A549 (cell line): ENCODE measurements around the gene TP73. TPM values are rescaled to one million over a fixed set of nuclear protein-coding genes. Genes with fewer than 3 reads are reported as not detected.

ENCODE experiments used
- ATAC-seq, 2 experiments: fragments of 200-7000 bp in 1 of 2; fragments of >200 bp in 1 of 2; cut with Nextera tagmentation in 1 of 2; cut with Tn5 transposase in 1 of 2; 3 replicates each; pipeline versions ENCODE4 v1.8.0 to v1.9.1; 2018 to 2020; ENCODE audit warnings: mild to moderate bottlenecking in 1 of 2, moderate library complexity in 1 of 2
- CTCF ChIA-PET: fragments of 300-600 bp; sonication (Branson Sonifier 250); formaldehyde crosslinking; extraction: SDS; loops from one replicate; lab custom pipeline; 2021; ENCODE audit warnings: antibody characterized with exemption, inconsistent platforms; lab: Yijun Ruan, JAX
- POLR2A ChIA-PET: fragments of 350-600 bp; formaldehyde crosslinking; extraction: SDS; loops from one replicate; lab custom pipeline; 2021; ENCODE audit warnings: antibody characterized with exemption, inconsistent platforms; lab: Yijun Ruan, JAX
- DNase-seq, 2 experiments: peaks; one replicate each; pipeline versions ENCODE4 v3.0.0 to v3.0.0-alpha.2; 2011 to 2016; ENCODE audit warnings: low read depth in 1 of 2, low spot score in 1 of 2
- FAIRE-seq: peaks from 2 replicates; lab custom pipeline; 2011; peaks lifted over from hg19 to GRCh38; lab: Jason Lieb, UNC
- H3K27ac ChIP-seq, 2 experiments: fragments of >200 bp; sonication (Bioruptor Twin); formaldehyde crosslinking; 3 replicates each; pipeline ENCODE4 v1.5.1; 2016 to 2017
- H3K4me1 ChIP-seq: fragments of >200 bp; sonication (Bioruptor Twin); formaldehyde crosslinking; 3 replicates; pipeline ENCODE4 v1.6.1; 2016
- H3K4me2 ChIP-seq: fragments of >200 bp; sonication (Bioruptor Twin); formaldehyde crosslinking; 3 replicates; pipeline ENCODE4 v1.6.1; 2016
- H3K4me3 ChIP-seq: fragments of >200 bp; sonication (Bioruptor Twin); formaldehyde crosslinking; 3 replicates; pipeline ENCODE4 v1.5.1; 2016
- H3K9me3 ChIP-seq: fragments of >200 bp; sonication (Bioruptor Twin); formaldehyde crosslinking; 3 replicates; pipeline ENCODE4 v1.6.1; 2016
- BCL3 ChIP-seq: fragments of >200 bp; sonication (Bioruptor Twin); formaldehyde crosslinking; IDR thresholded peaks from 3 replicates; pipeline ENCODE4 v1.6.1; 2016
- CBX8 ChIP-seq: fragments of 200-600 bp; sonication (generic); IDR thresholded peaks from 2 replicates; pipeline ENCODE4 v1.6.1; 2016
- CTCF ChIP-seq: fragments of >200 bp; sonication (Bioruptor Twin); formaldehyde crosslinking; IDR thresholded peaks from 3 replicates; pipeline ENCODE4 v1.5.1; 2016
- FOSL2 ChIP-seq, 2 experiments: fragments of 450-650 bp in 1 of 2; fragments of >200 bp in 1 of 2; sonication (Bioruptor Twin) in 1 of 2; formaldehyde crosslinking; IDR thresholded peaks; 2 replicates each; pipeline versions ENCODE4 v1.5.0 to v1.6.1; 2016 to 2020; ENCODE audit warnings: mild to moderate bottlenecking in 1 of 2, moderate library complexity in 1 of 2
- GATA3 ChIP-seq: IDR thresholded peaks from 2 replicates; pipeline ENCODE4 v1.6.1; 2012; ENCODE audit warnings: borderline replicate concordance
- HDAC2 ChIP-seq: fragments of 200-600 bp; sonication (generic); IDR thresholded peaks from 2 replicates; pipeline ENCODE4 v1.6.1; 2016
- HEYL ChIP-seq: fragments of 250-450 bp; sonication (Bioruptor Pico); IDR thresholded peaks from 2 replicates; pipeline ENCODE4 v1.8.0; 2021; ENCODE audit warnings: mild to moderate bottlenecking, moderate library complexity
- MAX ChIP-seq: IDR thresholded peaks from 2 replicates; pipeline ENCODE4 v1.6.1; 2012
- MYC ChIP-seq: IDR thresholded peaks from 2 replicates; pipeline ENCODE4 v1.6.1; 2012; ENCODE audit warnings: mild to moderate bottlenecking, inconsistent platforms, low read length, improper control_type of control experiment, borderline replicate concordance
- NPAS2 ChIP-seq: fragments of 250-450 bp; sonication (Bioruptor Pico); IDR thresholded peaks from 2 replicates; pipeline ENCODE4 v1.8.0; 2022; ENCODE audit warnings: mild to moderate bottlenecking, moderate library complexity, borderline replicate concordance
- NR3C1 ChIP-seq: fragments of >200 bp; sonication (Bioruptor Twin); formaldehyde crosslinking; IDR thresholded peaks from 3 replicates; pipeline ENCODE4 v1.6.1; 2017
- POLR2A ChIP-seq: IDR thresholded peaks from 2 replicates; pipeline ENCODE4 v1.6.1; 2012; ENCODE audit warnings: mild to moderate bottlenecking, low read length
- REST ChIP-seq: fragments of 200-600 bp; sonication (generic); IDR thresholded peaks from 2 replicates; pipeline ENCODE4 v1.6.1; 2016; ENCODE audit warnings: antibody characterized with exemption, mild to moderate bottlenecking, moderate library complexity
- RFX5 ChIP-seq: fragments of 450-650 bp; IDR thresholded peaks from 2 replicates; pipeline ENCODE4 v1.7.1; 2014; ENCODE audit warnings: antibody characterized with exemption, mild to moderate bottlenecking, moderate library complexity
- SREBF2 ChIP-seq: fragments of 450-650 bp; IDR thresholded peaks from 2 replicates; pipeline ENCODE4 v1.6.1; 2014; ENCODE audit warnings: mild to moderate bottlenecking, moderate library complexity
- TFCP2L1 ChIP-seq: fragments of 250-450 bp; sonication (Bioruptor Pico); IDR thresholded peaks from 2 replicates; pipeline ENCODE4 v1.5.0; 2021; ENCODE audit warnings: mild to moderate bottlenecking
- TP53 ChIP-seq: fragments of 250-450 bp; sonication (Bioruptor Pico); IDR thresholded peaks from 2 replicates; pipeline ENCODE4 v1.5.0; 2021; ENCODE audit warnings: mild to moderate bottlenecking, moderate library complexity
- USF2 ChIP-seq: fragments of 450-650 bp; IDR thresholded peaks from 2 replicates; pipeline ENCODE4 v1.6.1; 2014; ENCODE audit warnings: antibody characterized with exemption
- ZSCAN20 ChIP-seq: fragments of 250-450 bp; sonication (Bioruptor Pico); IDR thresholded peaks from 2 replicates; pipeline ENCODE4 v1.8.0; 2022; ENCODE audit warnings: mild to moderate bottlenecking, moderate library complexity
- WGBS: methylation state at CpG from one replicate; pipeline ENCODE4 v1.1.6; 2017; ENCODE audit errors: missing lambda C conversion rate; 5-methylcytosine and 5-hydroxymethylcytosine counted together
- polyA plus RNA-seq, 4 experiments: library from polyadenylated mRNA; depleted of rRNA in 3 of 4; stranded (reverse); fragments of >200 nt; fragmentation: RNase III in 1 of 4; extraction: RNeasy Plus Mini Kit Qiagen cat#74134 plus additional on column Dnase treatment in 1 of 4; gene quantifications; 2 replicates in 3 of 4; 3 replicates in 1 of 4; pipeline ENCODE4 v1.2.3, GENCODE V29; 2011 to 2017

TP73 gene
- polyA plus RNA-seq, 2 of the 4 experiments (the other 2 are of a cell fraction), result 0.01 to 0.25 TPM

GRCh38 chr1:3718764-3719163 is 66.4 kb downstream of the TP73 start (continued):
- TF ChIP-seq BCL3 (no peak), CTCF (no peak), HDAC2 (no peak), SREBF2 (no peak), FOSL2 (IDR thresholded peaks at IDR 0.05) (no peak), FOSL2 (CRISPR knock-in tag; IDR thresholded peaks at IDR 0.05) (no peak)

GRCh38 chr1:3721955-3722465 is 69.7 kb downstream of the TP73 start:
- POLR2A ChIA-PET, result no interaction called here
- FAIRE-seq, result no peak
- Histone ChIP-seq H3K27ac (no peak overlapping the region), H3K9me3 (no peaks in the 10 kb centered on the region), H3K4me2 (no peak overlapping the region), H3K4me1 (no peaks in the 10 kb centered on the region), H3K4me3 (no peak overlapping the region)
- DNase-seq, result no peak
- no peak for TF ChIP-seq HDAC2
- no peak for TF ChIP-seq BCL3
- no peak for TF ChIP-seq POLR2A
- no peak for TF ChIP-seq SREBF2
- TF ChIP-seq REST, result no peak
- TF ChIP-seq USF2, result no peak
- TF ChIP-seq RFX5, result no peak
- no peak for TF ChIP-seq HEYL (CRISPR knock-in tag)
- no peak for TF ChIP-seq MYC
- no peak for TF ChIP-seq NPAS2 (CRISPR knock-in tag)
- no peak for TF ChIP-seq FOSL2 (IDR thresholded peaks at IDR 0.05)
- TF ChIP-seq FOSL2 (CRISPR knock-in tag; IDR thresholded peaks at IDR 0.05), result no peak
- TF ChIP-seq ZSCAN20 (CRISPR knock-in tag), result no peak
- no peak for TF ChIP-seq GATA3
- no peak for TF ChIP-seq MAX
- no peak for TF ChIP-seq CBX8
- no peak for TF ChIP-seq TP53 (CRISPR knock-in tag)
- TF ChIP-seq TFCP2L1 (CRISPR knock-in tag), result no peak
- TF ChIP-seq NR3C1, result no peak
- WGBS, result 92% methylated on average over 4 of the region's 20 CpGs
- CTCF ChIA-PET, result interaction anchor here (0.7 to 2.1 kb wide), 4 partner anchors 9 to 102 kb away, joined by 3 to 5 read pairs (median 3); no protein-coding TSS in a partner anchor
- ATAC-seq, result no peak
